Measurements from ENCODE around the gene ABHD12. TPM values are rescaled to one million over a fixed set of nuclear protein-coding genes. Genes with fewer than 3 reads are reported as not detected.
A peak's percentile ranks its signal among the peaks of the same experiment; 100 is the strongest.

ABHD12 gene
- total RNA-seq, 1 donor from 2014 or later = 58.0 TPM

GRCh38 chr20:25352746-25353145 lies 37.9 kb downstream of the ABHD12 start:
- H3K9me3 Mint-ChIP-seq = peaks cover 9% of the 10 kb centered on the region
- peaks cover 2% of the 10 kb centered on the region for H3K36me3 Mint-ChIP-seq

GRCh38 chr20:25351024-25351360 lies 39.6 kb downstream of the ABHD12 start:
- no peak for TF ChIP-seq CTCF (IDR thresholded peaks at IDR 0.05; ENCODE audit: unreplicated experiment)
- no peak for DNase-seq (ENCODE audit: low spot score in 2 of 2, unreplicated experiment in 2 of 2)
- H3K27ac Mint-ChIP-seq = no peak overlapping the region
- peaks cover 9% of the 10 kb centered on the region for H3K9me3 Mint-ChIP-seq
- peaks cover 18% of the 10 kb centered on the region for H3K4me1 Mint-ChIP-seq
- H3K4me3 Mint-ChIP-seq = no peak overlapping the region
- H3K36me3 Mint-ChIP-seq = peaks cover 2% of the 10 kb centered on the region
- no peaks in the 10 kb centered on the region for H3K27me3 Mint-ChIP-seq (ENCODE audit: low read depth)

More at GRCh38 chr20:25352746-25353145, 37.9 kb downstream of the ABHD12 start:
- no peak for TF ChIP-seq CTCF (IDR thresholded peaks at IDR 0.05; ENCODE audit: unreplicated experiment)
- H3K27me3 Mint-ChIP-seq (ENCODE audit: low read depth) = no peaks in the 10 kb centered on the region
- peak overlapping the region; percentile 53 for H3K27ac Mint-ChIP-seq
- no peak for DNase-seq (ENCODE audit: low spot score in 2 of 2, unreplicated experiment in 2 of 2)
- peaks cover 18% of the 10 kb centered on the region for H3K4me1 Mint-ChIP-seq
- H3K4me3 Mint-ChIP-seq = no peak overlapping the region

- Mint-ChIP-seq H3K4me3 (no peak overlapping the region), H3K27me3 (ENCODE audit: low read depth) (no peaks in the 10 kb centered on the region), H3K4me1 (no peaks in the 10 kb centered on the region), H3K36me3 (peaks cover 12% of the 10 kb centered on the region), H3K27ac (no peak overlapping the region), H3K9me3 (peaks cover 19% of the 10 kb centered on the region)
- DNase-seq (ENCODE audit: low spot score in 2 of 2, unreplicated experiment in 2 of 2) = no peak
- TF ChIP-seq CTCF (IDR thresholded peaks at IDR 0.05; ENCODE audit: unreplicated experiment) = no peak
Observed at GRCh38 chr20:25346349-25346748, 44.3 kb downstream of the ABHD12 start.

- H3K9me3 Mint-ChIP-seq = peaks cover 19% of the 10 kb centered on the region
- peaks cover 12% of the 10 kb centered on the region for H3K36me3 Mint-ChIP-seq
- H3K4me3 Mint-ChIP-seq = no peak overlapping the region
- DNase-seq (ENCODE audit: low spot score in 2 of 2, unreplicated experiment in 2 of 2) = no peak
- no peak for TF ChIP-seq CTCF (IDR thresholded peaks at IDR 0.05; ENCODE audit: unreplicated experiment)
- H3K27ac Mint-ChIP-seq = no peak overlapping the region
- H3K27me3 Mint-ChIP-seq (ENCODE audit: low read depth) = no peaks in the 10 kb centered on the region
- no peaks in the 10 kb centered on the region for H3K4me1 Mint-ChIP-seq
Observed at GRCh38 chr20:25345721-25346120, 44.9 kb downstream of the ABHD12 start.

GRCh38 chr20:25344634-25345033 lies 46.0 kb downstream of the ABHD12 start:
- H3K4me3 Mint-ChIP-seq = no peak overlapping the region
- peaks cover 10% of the 10 kb centered on the region for H3K36me3 Mint-ChIP-seq
- H3K4me1 Mint-ChIP-seq = peaks cover 8% of the 10 kb centered on the region
- H3K27me3 Mint-ChIP-seq (ENCODE audit: low read depth) = no peaks in the 10 kb centered on the region
- no peak overlapping the region for H3K27ac Mint-ChIP-seq
- peaks cover 11% of the 10 kb centered on the region for H3K9me3 Mint-ChIP-seq
- TF ChIP-seq CTCF (IDR thresholded peaks at IDR 0.05; ENCODE audit: unreplicated experiment) = no peak
- DNase-seq (ENCODE audit: low spot score in 2 of 2, unreplicated experiment in 2 of 2) = no peak

Measured in mesothelial cell of epicardium (in vitro differentiated cells).